GM19328 (cell line): ENCODE data around the gene KLHL3.

Experiments used
- ATAC-seq: cut with Tn5 transposase; IDR thresholded peaks from one replicate; pipeline ENCODE4 v1.9.1; 2021; ENCODE audit warnings: mild to moderate bottlenecking, moderate library complexity; ENCODE audit not compliant: unreplicated experiment

KLHL3 gene

DNA sequence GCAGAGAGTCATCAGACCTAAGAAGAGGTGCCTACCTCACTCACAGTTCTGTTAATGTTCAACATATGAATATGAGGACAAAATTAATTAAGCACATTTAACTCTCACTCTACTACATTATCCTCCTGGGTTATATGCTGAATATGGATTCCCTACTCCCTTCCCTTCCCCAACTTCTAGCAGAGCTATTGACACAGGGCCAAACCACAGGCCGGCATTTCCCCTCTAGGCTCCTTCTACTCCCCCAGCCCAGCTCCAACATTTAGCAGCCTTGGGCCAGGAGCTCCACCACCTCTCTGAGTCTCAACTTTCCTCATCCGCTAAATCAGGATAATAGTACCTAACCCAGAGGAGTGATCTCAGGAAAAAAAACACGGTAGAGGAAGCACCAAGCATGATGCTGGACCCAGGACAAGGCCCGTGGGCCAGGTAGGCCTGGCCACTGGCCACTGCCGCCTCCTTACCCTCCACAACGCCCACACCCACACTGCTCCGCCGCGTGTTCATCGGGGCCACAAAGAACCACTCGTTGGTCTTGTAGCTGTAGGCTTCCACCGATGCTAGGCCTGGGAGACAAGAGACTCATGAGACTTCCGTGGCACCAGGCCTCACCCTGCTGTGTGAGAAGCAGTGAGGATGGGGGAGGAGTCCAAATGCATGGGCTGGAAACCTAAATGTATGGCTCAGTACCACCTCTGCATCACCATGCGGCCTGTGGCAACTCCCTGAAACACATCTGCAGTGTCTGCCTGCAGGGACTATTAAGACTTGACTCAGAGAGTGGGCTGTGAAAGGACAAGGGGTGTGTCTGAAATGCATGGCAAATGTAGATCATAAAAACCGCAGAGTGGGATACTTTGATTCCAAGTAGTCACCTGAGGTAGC lies 98.8 kb downstream of the KLHL3 start:
- no peak for ATAC-seq

DNA sequence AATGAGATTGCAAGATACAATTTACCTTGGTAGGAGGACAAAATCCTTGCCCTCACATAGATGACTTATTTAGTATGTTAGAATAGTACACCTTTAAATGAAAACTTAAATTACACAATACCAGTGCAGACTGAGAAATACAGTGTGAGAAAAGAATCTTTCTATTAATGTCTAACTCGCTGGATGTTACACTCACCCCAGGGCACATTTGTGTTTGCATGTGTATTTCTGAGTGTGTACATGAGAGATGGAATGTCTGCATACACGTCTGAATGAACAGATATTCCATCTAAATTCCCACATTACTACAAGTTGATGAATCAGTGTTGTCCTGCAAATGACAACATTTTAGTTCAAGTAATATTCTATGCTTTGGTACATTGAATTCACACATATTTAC lies 99.8 kb downstream of the KLHL3 start:
- ATAC-seq = no peak

DNA sequence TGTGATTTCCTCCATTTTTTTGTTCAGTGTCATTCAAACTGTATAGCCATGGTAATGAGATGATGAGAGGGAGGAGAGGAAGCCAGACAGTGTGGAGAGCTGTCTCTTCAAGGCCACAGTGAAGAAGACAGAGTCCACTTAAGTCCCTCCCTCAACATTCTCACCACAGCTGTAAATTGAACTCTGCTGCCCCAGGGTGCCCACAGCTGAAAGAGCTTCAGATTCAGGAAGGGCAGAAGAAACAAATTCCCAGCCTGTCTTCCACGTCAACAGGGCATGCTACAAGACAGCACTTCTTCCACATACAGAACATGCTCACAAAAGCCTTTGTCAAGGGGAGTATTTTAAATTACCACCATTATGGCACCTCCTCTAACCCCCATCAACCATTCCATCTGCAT lies 100.4 kb downstream of the KLHL3 start:
- ATAC-seq = no peak

DNA sequence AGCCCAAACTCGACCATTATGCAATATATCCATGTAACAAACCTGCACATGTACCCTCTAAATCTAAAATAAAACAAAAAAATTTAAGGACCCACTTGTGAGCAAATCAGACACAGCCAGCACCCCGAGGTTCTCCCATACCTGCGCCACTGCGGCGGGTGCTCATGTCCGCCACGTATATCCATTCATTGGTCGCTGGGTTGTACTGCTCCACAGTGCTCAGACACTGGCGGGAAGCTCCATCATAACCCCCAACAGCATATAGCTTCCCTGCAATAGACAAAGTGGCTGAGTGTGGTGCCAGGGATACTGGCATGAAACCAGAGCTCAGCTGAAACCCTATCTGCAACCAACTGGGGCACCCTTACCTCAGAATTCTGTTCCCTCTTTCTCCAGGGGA lies 102.0 kb downstream of the KLHL3 start:
- ATAC-seq = no peak

DNA sequence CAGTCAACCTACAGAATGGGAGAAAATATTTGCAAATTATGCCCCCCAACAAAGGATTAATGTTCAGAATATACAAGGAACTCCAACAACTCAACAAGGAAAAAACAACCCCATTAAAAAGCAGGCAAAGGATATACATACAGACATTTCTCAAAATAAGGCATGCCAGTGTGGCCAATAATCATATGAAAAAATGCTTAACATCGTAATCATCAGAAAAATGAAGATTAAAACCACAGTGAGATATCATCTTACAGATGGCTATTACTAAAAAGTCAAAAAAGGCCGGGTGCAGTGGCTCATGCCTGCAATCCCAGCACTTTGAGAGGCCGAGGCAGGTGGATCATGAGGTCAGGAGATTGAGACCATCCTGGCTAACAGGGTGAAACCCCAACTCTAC lies 103.2 kb downstream of the KLHL3 start:
- no peak for ATAC-seq

DNA sequence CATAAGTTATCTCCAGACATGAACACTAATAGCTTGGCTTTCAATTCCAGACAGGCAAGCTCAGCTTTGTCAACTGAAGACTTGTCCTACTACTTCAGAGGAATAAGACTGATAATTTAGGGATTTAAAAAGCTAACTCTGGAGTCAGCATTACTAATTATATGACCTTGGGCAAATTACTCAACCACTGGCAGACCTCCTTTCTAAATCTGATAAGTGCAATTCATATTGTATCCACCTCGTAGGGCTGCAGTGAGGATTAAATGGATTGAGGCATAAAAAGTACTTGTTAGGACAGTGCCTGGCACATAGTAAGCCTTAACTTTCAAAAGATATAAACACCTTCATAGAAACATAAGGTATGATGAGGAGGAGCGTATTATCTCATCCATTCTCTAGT lies 104.4 kb downstream of the KLHL3 start:
- ATAC-seq = no peak

DNA sequence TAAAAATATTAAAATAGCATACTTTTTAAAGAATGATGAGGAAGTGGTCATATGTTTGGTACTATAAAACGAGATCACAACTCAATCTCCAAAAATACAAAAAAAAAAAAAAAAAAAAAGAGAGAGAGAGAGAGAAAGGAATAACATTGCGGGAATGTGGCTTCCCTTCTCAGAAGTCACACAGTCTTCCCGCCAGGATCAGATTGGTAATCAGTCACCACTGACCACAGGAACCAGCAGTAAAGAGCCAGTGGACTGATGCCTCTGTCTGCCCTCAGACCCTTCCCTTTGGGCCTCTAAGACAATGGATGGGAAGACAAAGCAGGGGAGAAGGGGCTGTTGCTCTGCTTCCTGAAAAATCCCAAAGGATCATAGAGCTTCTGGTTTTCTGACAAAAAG lies 104.9 kb downstream of the KLHL3 start:
- no peak for ATAC-seq

DNA sequence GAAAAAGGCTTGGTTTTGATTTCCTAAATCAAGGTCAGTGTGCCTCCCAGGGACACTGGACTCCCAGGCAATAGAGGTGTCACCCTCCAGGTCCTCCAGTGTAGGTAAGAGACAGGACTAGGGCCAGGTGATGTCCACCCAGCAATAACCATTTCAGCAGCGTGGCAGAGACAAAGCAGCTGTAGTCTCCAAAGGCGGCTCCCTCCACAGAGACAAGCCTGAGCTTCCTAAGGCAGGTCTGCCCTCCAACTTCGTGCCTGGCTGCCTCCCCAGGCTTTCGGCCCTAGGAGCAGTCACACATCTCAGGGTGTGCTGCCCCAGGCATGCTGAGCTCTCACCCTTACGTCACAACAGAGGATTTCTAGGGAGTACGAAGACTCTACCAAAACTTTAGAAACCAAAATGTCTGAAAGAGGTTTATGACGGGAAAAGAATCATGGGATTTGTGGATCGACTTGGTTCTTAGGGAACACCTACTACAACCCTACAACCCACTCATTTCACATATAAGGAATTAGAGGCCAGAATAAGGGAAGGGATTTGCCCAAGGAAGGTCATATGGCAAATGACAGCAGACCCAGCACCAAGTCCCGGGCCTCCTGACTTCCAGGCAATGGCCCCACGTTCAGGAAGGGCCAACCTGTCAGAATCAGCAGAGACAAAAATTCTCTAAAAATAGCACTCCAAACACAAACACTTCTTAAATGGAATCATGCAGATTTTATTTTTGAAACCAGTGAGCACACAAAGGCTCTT lies 105.5 kb downstream of the KLHL3 start:
- no peak for ATAC-seq

DNA sequence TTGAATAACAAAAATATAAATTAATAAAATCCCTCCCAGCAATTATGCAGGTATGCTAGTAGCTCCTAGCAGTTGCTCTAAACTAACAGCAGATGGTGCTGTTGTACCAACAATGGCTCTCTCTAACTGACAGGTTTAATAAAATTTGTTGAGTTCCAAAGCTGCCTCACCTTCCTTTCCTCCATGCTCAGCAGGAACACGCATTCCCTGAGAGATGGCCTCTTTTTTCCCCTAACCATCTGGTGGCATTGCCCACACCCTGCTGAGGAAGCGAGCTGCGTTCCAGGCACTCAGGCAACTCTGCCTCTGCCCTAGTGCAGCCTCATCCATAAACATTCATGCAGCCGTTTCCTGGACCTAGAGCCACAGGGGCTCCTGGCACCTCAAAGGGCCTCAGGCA lies 106.2 kb downstream of the KLHL3 start:
- ATAC-seq = no peak

DNA sequence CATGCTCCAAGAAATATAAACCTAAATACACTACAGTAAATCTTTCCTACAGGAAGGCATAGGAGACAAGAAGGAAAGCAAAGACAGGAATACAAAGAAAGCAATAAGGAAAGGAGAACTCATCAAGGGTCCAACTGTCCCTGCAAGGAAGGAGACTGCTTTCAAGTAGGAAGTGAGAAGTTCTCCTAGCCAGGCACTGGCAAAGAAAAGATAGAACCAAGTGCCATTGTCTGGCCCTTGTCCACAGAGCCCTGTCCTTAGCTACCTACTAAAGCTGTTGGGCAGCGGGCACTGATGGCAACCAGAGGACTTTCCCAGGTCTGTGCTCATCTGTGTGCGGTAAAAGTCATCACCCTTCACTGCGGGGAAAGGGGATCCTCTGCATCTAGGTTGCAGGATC lies 108.2 kb downstream of the KLHL3 start:
- ATAC-seq = no peak

DNA sequence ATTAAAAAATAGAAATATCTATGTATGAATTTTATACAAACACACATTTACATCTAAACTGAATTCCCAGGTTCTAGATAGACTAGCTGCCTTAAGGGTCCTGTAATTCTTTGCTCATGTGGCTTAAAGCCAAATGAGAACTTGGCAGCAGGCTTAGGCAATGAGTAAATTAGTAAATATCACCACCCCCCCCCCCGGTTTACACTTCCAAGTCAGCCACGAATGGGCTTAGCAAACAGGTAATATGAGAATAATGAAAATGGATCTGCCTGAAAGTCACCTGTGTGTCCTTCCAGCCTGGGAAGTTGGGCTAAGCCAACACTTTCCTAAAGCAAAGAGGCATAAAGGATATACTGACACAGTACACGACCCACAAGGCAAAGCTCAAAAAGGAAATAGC lies 108.6 kb downstream of the KLHL3 start:
- no peak for ATAC-seq

DNA sequence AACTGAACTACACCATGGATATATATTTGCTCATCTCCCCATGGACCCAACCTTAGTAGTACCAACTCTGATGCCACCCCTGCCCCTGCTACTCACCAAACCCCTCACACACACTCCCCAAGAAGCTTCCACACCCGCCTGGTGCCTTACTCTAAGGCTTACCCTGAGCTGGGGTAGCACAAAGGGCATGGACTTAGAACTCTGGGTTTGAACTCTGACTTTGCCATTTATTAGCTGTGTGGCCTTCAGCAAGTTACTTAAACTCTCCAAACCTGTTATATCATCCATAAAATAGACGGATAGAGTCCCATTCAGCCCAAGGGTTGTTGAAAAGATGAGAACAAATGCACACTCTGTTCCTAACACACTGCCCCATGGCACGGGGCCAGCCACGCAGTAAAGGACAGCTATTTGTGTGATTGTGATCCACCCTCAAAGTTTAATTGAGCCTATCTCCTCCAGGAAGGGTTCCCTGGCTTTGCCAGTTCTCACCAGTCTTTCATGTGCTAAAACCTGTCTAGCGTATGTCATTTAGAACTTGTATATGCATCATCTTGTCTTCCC lies 111.0 kb downstream of the KLHL3 start:
- ATAC-seq = no peak

DNA sequence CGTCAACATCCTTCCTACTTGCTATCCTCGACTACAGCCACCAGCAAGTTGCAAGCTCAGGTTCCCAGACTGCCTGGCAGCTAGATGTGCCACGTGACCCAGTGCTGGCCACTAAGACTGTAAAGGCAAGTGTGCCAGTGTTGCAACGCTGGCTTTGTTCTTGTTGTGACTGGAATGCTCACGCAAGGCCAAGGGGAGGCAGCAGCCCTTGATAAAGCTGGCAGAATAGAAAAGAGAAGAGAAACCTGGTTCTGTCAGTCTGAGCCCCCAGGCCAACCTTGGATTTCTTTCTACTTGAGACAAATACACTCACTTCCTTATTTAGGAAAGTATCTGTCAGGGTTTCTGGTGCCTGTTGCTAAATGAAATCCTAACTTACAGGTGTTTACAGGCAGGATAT lies 113.0 kb downstream of the KLHL3 start:
- ATAC-seq = no peak

DNA sequence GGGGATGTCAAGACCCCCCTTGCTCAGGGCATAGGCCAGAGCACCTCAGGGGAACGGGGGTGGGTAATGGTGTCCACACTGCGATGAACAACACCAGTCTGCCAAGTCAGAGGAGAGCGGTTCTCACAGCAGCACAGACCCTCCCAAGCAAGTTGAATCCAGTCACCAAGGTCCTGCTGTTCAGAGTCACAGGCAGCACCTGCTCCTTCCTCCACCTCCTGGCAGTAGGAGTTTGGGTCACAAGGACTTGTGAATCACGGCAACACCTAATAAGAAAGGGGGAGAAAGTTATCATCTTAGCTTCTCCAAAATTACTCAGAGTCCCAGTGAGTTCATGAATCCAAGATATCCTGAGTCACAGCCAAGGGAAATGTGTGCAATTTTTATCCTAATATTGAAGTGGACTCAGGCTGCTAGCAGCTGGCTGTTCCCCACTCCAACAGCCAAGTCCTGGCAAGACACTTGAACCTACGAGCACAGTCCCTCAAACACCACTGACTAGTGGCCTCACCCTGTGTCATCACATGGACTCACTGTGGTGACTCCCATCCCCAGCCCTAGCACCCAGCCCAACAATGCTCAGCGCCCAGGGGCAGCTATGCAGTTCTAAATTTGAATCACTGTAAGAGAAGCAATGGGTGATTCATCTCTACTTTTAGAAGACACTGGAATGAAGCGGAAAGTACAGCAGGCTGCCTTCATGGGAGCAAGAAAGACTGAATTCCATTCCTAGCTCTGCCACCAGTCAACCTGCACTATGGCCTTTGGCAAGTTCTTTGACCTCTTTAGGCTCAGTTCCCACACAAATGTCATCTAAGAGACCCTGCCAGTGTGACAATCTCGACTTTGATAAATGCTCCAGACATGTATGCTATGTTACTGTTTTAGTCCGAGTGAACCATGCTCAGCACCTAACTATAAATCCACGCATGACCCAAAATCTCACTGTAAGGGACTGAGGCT lies 113.7 kb downstream of the KLHL3 start:
- ATAC-seq = no peak

DNA sequence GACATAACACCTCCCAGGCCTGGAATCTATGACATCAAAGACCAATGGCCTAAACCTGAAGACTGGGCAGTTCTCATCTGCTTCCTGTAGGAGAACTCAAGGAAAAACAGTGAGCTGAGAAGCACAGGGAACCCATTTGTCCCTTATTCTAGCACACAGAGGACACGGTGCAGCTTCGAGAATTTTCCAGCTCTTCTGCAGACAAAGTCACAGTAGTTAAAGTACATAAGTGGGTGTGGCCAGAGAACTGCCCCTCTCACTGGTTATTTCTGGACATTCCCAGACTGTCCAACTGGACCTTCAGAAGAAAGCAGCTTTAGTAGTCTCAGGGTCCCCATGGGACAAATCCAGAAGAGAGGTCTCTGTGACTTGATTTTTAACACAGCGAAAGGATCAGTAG lies 114.6 kb downstream of the KLHL3 start:
- no peak for ATAC-seq

DNA sequence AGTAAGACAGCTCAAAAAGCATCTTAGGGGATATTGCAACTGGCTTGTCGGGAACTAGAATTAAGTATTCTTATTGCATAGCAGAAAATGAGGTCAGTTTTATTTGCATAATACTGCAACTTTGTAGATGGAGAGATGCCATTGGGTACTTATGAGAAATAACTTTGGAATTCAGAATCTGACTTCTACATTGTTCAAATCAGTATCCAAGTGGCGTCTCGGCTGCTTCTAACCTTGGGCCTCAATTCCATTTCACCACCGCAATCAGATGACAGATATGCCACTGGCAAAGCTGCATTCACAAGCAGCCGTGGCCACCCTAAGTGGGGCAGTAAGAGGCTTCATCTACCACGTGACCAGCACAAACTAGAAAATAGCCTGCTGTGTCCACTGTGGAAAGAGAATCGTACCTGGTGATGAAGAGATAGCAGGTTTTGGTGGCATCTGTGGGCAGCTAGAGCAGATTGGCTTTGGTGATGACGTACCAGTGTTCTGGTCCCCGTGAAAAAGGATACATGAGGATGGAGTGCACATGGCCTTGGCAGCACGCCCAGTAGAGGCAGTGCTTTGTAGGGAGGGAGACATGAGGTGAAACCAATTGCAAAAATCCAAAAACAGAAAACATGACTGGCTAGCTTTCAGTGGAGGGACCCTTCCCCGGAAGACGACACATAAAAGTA lies 116.6 kb downstream of the KLHL3 start:
- ATAC-seq = no peak

DNA sequence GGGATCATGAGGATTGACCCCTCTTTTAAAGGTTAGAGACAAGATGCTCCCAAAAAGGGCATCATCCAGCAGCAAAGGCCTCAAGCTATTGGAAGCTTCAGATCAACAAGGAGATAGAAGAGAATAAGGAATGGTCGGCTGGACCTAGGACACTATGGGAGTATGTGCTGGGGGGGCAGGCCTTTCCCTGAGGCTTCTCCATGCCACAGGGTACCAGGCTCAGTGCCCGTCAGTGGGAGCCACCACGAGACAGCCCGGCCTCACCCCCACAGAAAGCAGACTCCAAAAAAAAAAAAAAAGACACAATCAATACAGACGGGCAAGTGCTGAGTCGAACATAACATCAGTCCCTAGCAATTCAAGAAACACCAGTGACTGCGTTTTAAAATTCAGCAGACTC lies 117.4 kb downstream of the KLHL3 start:
- no peak for ATAC-seq

DNA sequence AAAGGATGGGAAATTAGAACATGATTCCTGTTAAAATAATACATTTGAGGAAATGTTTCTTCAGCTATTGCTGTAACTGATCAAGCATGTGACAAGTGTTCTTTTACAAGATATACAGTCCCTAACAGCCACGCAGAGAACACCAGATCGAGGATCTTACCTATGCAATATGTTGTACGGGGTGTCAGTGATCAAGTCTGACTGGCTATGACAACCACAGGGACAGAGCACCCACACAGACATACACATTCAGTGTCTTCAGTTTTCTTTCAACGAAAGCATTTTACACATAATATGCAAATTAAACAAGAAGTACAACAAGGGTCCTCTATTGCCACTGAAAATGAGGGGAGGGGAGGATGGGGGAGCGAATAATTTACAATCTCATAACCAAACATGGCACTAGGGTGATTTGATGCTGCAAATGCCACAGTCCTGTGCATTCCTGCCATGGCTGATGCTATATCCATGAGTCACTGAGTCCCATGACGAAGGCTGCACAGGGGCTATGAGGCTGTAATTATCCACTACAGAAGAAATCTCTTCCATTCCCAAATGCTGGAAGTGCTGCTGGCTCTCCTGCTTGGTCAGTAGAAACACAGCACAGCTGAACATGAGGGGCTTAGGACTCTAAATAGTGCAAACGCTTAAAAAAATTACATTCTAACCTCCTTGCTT lies 118.2 kb downstream of the KLHL3 start:
- no peak for ATAC-seq

DNA sequence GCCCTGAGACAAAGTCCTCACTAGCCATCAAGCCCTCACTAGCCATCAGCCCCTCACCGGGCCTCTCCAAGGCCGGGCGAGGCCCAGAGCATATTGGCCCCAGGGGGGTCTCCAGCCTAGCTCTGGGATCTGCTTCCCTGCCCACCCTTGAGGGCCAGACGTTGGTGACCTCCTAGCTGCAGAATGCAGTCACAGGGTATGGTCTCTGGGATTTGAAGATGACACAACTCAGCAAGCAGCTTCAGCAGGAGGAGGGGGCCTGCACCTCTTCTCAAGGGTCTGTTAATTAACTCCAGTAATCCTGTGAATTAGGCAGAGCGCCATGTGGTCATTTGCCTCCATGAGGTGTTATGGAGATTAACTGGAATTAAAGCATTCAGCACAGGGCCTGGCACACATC lies 119.8 kb downstream of the KLHL3 start:
- no peak for ATAC-seq
